ENCODE data around the gene RBM3.

Gene RBM3

DNA sequence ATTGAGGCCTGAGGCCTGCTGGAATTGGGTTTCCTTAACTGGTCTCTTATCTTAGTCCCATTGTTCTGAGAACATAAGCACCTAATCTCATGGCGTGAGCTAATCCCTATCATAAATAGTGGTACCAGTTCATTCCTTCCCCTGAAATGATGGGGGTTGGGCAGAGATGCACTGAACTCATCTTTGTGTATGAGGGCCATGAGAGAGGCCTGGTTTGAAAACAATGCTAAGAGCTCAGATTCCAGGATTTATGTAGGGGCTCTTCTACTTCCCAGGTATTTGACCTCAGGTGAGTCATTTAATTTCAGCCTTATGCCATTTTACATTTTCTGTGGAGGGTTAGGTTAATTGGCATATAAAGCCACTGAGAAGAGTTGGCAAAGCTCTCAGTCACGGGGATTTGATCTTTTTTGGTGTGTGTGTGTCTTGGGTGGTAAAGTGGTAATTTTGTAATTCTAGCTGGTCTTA is 4.4 kb downstream of the RBM3 start:
- no peak overlapping the region for H3K9ac ChIP-seq (ENCODE audit: insufficient read length, low read depth)
- no peaks in the 10 kb centered on the region for H3K27me3 ChIP-seq (ENCODE audit: insufficient read depth, insufficient read length)
- H3K4me1 ChIP-seq (ENCODE audit: insufficient read depth, insufficient read length) = peaks cover 12% of the 10 kb centered on the region
- TF ChIP-seq ZNF274 (IDR thresholded peaks at IDR 0.05; ENCODE audit: low read depth, low read length) (no peak), SUZ12 (IDR thresholded peaks at IDR 0.05; ENCODE audit: extremely low read depth, insufficient read depth, insufficient read length) (no peak), YY1 (IDR thresholded peaks at IDR 0.05; ENCODE audit: insufficient read depth, insufficient read length) (no peak)
- peaks cover 54% of the 10 kb centered on the region for H3K36me3 ChIP-seq (ENCODE audit: insufficient read depth, insufficient read length, low read length)
- no peak for DNase-seq (ENCODE audit: low read depth, low spot score)
- no peaks in the 10 kb centered on the region for H3K9me3 ChIP-seq (ENCODE audit: insufficient read depth, low read length)
- no peak overlapping the region for H3K4me3 ChIP-seq (ENCODE audit: insufficient read length, low read depth)

DNA sequence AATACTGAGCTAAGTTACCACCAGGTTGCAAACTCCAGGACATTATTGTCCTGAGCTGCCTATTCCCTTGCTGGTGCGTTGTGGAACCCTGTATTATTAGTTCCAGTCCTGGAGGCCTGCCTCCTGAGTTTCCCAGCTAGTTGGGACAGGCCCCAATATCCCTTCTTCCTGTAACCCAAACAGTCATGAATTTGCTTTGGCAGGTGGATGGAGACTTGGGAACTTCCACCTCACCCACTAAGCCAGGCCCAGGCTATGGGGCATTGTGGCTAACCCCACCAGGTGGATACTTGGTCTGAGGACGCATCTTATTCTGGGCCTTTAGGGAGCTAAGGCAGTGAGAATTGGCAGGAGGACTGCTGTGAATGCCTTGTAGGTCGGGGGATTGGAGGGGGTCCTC is 5.0 kb downstream of the RBM3 start:
- H3K9me3 ChIP-seq (ENCODE audit: insufficient read depth, low read length) = no peaks in the 10 kb centered on the region
- H3K36me3 ChIP-seq (ENCODE audit: insufficient read depth, insufficient read length, low read length) = peaks cover 54% of the 10 kb centered on the region
- no peak overlapping the region for H3K9ac ChIP-seq (ENCODE audit: insufficient read length, low read depth)
- H3K27me3 ChIP-seq (ENCODE audit: insufficient read depth, insufficient read length) = no peaks in the 10 kb centered on the region
- TF ChIP-seq YY1 (IDR thresholded peaks at IDR 0.05; ENCODE audit: insufficient read depth, insufficient read length) = no peak
- no peak for TF ChIP-seq SUZ12 (IDR thresholded peaks at IDR 0.05; ENCODE audit: extremely low read depth, insufficient read depth, insufficient read length)
- no peak for TF ChIP-seq ZNF274 (IDR thresholded peaks at IDR 0.05; ENCODE audit: low read depth, low read length)
- H3K4me1 ChIP-seq (ENCODE audit: insufficient read depth, insufficient read length) = peaks cover 12% of the 10 kb centered on the region
- H3K4me3 ChIP-seq (ENCODE audit: insufficient read length, low read depth) = no peak overlapping the region
- no peak for DNase-seq (ENCODE audit: low read depth, low spot score)

DNA sequence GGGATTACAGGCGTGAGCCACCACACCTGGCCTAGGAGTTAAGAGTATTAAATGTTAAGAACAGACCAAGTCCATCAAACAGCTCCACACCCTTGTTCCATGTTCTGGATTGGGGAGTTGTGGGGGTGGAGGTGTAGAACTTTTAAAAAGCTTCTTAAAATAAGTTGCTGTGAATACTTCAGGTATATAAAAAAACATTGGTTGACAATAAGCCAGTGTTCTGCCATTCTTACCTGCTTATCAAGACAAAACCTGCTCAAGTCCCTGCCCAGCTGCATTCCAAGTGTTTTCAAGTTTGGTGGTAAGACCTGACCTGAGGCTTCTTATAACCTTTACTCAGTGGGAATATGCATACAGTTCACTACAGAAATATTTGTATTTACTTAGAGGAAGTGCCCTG is 6.4 kb downstream of the RBM3 start:
- peaks cover 9% of the 10 kb centered on the region for H3K4me1 ChIP-seq (ENCODE audit: insufficient read depth, insufficient read length)
- H3K27me3 ChIP-seq (ENCODE audit: insufficient read depth, insufficient read length) = no peaks in the 10 kb centered on the region
- H3K9ac ChIP-seq (ENCODE audit: insufficient read length, low read depth) = no peak overlapping the region
- no peak for TF ChIP-seq ZNF274 (IDR thresholded peaks at IDR 0.05; ENCODE audit: low read depth, low read length)
- TF ChIP-seq SUZ12 (IDR thresholded peaks at IDR 0.05; ENCODE audit: extremely low read depth, insufficient read depth, insufficient read length) = no peak
- no peaks in the 10 kb centered on the region for H3K9me3 ChIP-seq (ENCODE audit: insufficient read depth, low read length)
- H3K4me3 ChIP-seq (ENCODE audit: insufficient read length, low read depth) = no peak overlapping the region
- no peak for DNase-seq (ENCODE audit: low read depth, low spot score)
- peaks cover 44% of the 10 kb centered on the region for H3K36me3 ChIP-seq (ENCODE audit: insufficient read depth, insufficient read length, low read length)

DNA sequence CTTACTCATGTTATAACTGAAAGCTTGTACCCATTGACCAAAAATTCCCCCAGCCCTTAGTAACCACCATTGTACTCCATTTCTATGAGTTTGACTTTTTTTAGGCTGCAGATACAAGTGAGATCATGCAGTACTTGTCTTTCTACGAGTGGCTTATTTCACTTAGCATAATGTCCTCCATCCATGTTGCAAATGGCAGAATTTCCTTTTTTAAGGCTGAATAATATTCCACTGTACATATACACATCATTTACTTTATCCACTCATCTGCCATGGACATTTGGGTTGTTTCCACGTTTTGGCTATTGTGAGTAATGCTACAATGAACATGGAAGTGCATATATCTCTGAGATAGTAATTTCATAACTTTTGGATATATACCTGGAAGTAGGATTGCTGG is 10.4 kb downstream of the RBM3 start:
- Histone ChIP-seq H3K9me3 (ENCODE audit: insufficient read depth, low read length) (no peaks in the 10 kb centered on the region), H3K27me3 (ENCODE audit: insufficient read depth, insufficient read length) (no peaks in the 10 kb centered on the region), H3K9ac (ENCODE audit: insufficient read length, low read depth) (no peak overlapping the region), H3K36me3 (ENCODE audit: insufficient read depth, insufficient read length, low read length) (peaks cover 5% of the 10 kb centered on the region), H3K4me3 (ENCODE audit: insufficient read length, low read depth) (no peak overlapping the region), H3K4me1 (ENCODE audit: insufficient read depth, insufficient read length) (peaks cover 3% of the 10 kb centered on the region)
- no peak for DNase-seq (ENCODE audit: low read depth, low spot score)
- TF ChIP-seq SUZ12 (IDR thresholded peaks at IDR 0.05; ENCODE audit: extremely low read depth, insufficient read depth, insufficient read length) (no peak), ZNF274 (IDR thresholded peaks at IDR 0.05; ENCODE audit: low read depth, low read length) (no peak), YY1 (IDR thresholded peaks at IDR 0.05; ENCODE audit: insufficient read depth, insufficient read length) (no peak)

DNA sequence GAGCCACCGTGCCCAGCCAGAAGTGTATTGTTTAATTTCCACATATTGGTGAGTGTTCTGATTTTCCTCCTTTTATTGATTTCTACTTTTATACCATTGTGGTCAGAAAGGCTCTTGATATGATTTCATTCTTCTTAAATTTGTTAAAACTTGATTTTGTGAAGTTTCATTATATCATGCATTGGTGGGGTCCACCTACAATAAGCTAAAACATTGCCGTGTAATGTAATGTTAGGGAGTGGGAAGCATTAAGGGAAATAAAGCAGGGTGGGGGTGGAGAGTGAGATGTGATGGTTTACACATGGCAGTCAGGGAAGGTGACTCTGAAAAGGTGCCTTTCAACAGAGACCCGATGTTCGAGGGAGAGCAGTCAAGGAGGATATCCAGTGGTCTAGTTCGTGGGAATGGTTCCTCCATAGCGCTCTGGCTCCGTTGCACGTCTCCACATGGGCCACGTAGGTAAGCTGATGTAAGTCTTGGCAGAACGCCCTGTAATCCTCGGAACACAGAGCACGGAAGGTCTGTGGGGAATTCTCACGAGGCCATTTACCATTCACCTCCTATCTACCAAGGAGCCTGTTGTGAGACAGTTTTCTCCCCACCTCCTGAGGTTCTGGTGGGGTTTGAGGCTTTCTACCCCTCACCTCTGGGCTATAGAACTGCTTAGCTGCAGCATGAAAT is 15.3 kb downstream of the RBM3 start:
- Histone ChIP-seq H3K9me3 (ENCODE audit: insufficient read depth, low read length) (no peaks in the 10 kb centered on the region), H3K4me1 (ENCODE audit: insufficient read depth, insufficient read length) (peaks cover 3% of the 10 kb centered on the region), H3K9ac (ENCODE audit: insufficient read length, low read depth) (no peak overlapping the region), H3K27me3 (ENCODE audit: insufficient read depth, insufficient read length) (no peaks in the 10 kb centered on the region), H3K36me3 (ENCODE audit: insufficient read depth, insufficient read length, low read length) (no peaks in the 10 kb centered on the region), H3K4me3 (ENCODE audit: insufficient read length, low read depth) (no peak overlapping the region)
- TF ChIP-seq YY1 (IDR thresholded peaks at IDR 0.05; ENCODE audit: insufficient read depth, insufficient read length) (no peak), ZNF274 (IDR thresholded peaks at IDR 0.05; ENCODE audit: low read depth, low read length) (no peak)
- no peak for DNase-seq (ENCODE audit: low read depth, low spot score)

DNA sequence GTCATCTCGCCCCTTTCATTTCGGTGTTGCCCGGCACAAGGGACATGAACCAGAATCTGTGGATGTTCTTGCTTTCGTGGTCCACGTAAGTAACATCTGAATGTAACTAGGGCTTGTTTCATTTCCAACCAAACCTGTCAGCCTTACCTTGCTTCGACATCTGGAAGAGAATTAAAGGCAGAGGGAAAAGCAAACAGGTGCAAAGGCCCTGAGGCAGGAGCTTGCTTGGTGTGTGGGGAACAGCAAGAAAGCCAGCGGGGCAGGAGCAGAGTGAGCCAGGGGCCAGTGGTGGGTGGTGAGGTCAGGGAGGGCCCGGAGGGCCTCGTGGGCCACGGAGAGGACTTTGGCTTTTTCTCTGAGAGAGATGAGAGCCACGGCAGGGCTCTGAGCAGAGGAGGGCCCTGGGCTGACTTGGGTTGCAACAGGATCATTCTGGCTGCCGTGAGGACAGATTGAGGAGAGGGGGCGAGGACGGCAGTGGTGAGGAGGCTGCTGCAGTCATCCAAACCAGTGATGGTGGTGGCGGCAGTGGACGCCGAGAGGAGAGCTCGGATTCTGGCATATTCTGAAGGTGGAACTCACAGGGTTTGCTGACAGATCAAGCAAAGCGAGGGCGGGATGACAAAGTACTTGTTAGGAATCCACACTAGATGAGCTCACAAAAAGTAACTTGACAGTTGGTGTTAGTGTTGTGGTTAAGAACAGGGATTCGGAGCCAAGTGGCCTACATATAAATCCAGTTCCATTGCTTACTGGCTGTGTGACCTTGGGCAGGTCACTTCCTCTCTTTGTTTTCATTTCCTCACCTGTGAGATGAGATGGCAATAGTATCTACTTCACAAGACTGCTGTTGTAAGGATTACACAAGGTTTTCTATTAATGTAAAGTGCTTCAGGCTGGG is 16.2 kb downstream of the RBM3 start:
- no peak overlapping the region for H3K4me3 ChIP-seq (ENCODE audit: insufficient read length, low read depth)
- no peak for DNase-seq (ENCODE audit: low read depth, low spot score)
- peaks cover 3% of the 10 kb centered on the region for H3K4me1 ChIP-seq (ENCODE audit: insufficient read depth, insufficient read length)
- H3K9me3 ChIP-seq (ENCODE audit: insufficient read depth, low read length) = no peaks in the 10 kb centered on the region
- H3K9ac ChIP-seq (ENCODE audit: insufficient read length, low read depth) = no peak overlapping the region
- TF ChIP-seq SUZ12 (IDR thresholded peaks at IDR 0.05; ENCODE audit: extremely low read depth, insufficient read depth, insufficient read length) = no peak
- no peak for TF ChIP-seq YY1 (IDR thresholded peaks at IDR 0.05; ENCODE audit: insufficient read depth, insufficient read length)
- TF ChIP-seq ZNF274 (IDR thresholded peaks at IDR 0.05; ENCODE audit: low read depth, low read length) = no peak
- H3K27me3 ChIP-seq (ENCODE audit: insufficient read depth, insufficient read length) = no peaks in the 10 kb centered on the region
- no peaks in the 10 kb centered on the region for H3K36me3 ChIP-seq (ENCODE audit: insufficient read depth, insufficient read length, low read length)

DNA sequence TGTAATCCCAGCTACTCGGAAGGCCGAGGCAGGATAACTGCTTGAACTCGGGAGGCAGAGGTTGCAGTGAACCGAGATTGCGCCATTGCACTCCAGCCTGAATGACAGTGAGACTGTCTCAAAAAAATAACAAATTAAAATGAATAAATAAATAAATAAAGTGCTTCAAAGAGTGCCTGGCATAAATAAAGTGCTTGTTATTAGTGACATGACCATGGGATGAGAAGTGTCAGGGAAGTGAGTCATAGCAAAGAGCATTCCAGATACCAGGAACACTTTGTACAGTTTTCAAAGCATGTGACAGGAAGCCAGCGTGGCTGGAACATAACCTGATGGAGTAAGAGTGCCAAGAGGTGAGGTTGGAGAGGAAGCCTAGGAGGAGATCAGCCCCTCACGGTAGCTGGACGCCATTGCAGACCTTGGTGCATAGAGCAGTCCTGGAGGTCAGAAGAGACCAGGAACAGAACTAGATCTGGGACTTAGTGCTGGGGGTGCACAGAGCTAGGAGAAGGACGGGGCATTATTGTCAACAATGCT is 17.0 kb downstream of the RBM3 start:
- H3K4me3 ChIP-seq (ENCODE audit: insufficient read length, low read depth) = no peak overlapping the region
- no peaks in the 10 kb centered on the region for H3K36me3 ChIP-seq (ENCODE audit: insufficient read depth, insufficient read length, low read length)
- H3K9me3 ChIP-seq (ENCODE audit: insufficient read depth, low read length) = no peaks in the 10 kb centered on the region
- no peak for TF ChIP-seq ZNF274 (IDR thresholded peaks at IDR 0.05; ENCODE audit: low read depth, low read length)
- TF ChIP-seq SUZ12 (IDR thresholded peaks at IDR 0.05; ENCODE audit: extremely low read depth, insufficient read depth, insufficient read length) = no peak
- no peak for TF ChIP-seq YY1 (IDR thresholded peaks at IDR 0.05; ENCODE audit: insufficient read depth, insufficient read length)
- peaks cover 3% of the 10 kb centered on the region for H3K4me1 ChIP-seq (ENCODE audit: insufficient read depth, insufficient read length)
- no peak for DNase-seq (ENCODE audit: low read depth, low spot score)
- peak overlapping the region; percentile 2 for H3K9ac ChIP-seq (ENCODE audit: insufficient read length, low read depth)
- no peaks in the 10 kb centered on the region for H3K27me3 ChIP-seq (ENCODE audit: insufficient read depth, insufficient read length)
